Endothelial cell of umbilical vein (primary cell): ENCODE results near the gene CCNY. TPM values are rescaled to one million over a fixed set of nuclear protein-coding genes. Genes with fewer than 3 reads are reported as not detected.

Experiments used
- BruUV-seq: library from RNA; stranded (reverse); fragments of 400-500 nt; replicated peaks from 2 replicates; lab custom pipeline; 2021; lab: Mats Ljungman, UMichigan
- CTCF ChIA-PET: fragments of 300-600, 350-600 bp; sonication (Branson Sonifier 250); formaldehyde crosslinking; loops from one replicate; lab custom pipeline; 2021; ENCODE audit warnings: antibody characterized with exemption, inconsistent platforms; lab: Charles Lee
- POLR2A ChIA-PET: fragments of 300-600, 350-600 bp; sonication (Branson Sonifier 250); formaldehyde crosslinking; loops from one replicate; lab custom pipeline; 2021; ENCODE audit warnings: antibody characterized with exemption, inconsistent platforms; lab: Charles Lee
- DNase-seq: peaks from one replicate; pipeline ENCODE4 v3.0.0-alpha.2; 2011; ENCODE audit warnings: low read depth, low spot score
- FAIRE-seq: peaks from 2 replicates; lab custom pipeline; 2011; peaks lifted over from hg19 to GRCh38; lab: Jason Lieb, UNC
- H2AFZ ChIP-seq: 2 replicates; pipeline ENCODE4 v1.6.0; 2012; ENCODE audit warnings: low read depth, low read length, control low read depth, inconsistent platforms
- H3K27ac ChIP-seq: 2 replicates; pipeline ENCODE4 v1.5.1; 2011; ENCODE audit warnings: low read depth, mild to moderate bottlenecking, control low read depth, low read length, moderate library complexity; ENCODE audit not compliant: insufficient read depth
- H3K27me3 ChIP-seq, 2 experiments: 2 replicates each; pipeline versions ENCODE4 v1.6.0 to v1.6.1; 2011; ENCODE audit warnings: low read length in 2 of 2, mixed read lengths in 1 of 2; ENCODE audit not compliant: control insufficient read depth in 2 of 2, insufficient read depth in 2 of 2
- H3K36me3 ChIP-seq, 2 experiments: 2 replicates in 1 of 2; 3 replicates in 1 of 2; pipeline ENCODE4 v1.5.1; 2011; ENCODE audit warnings: low read length in 2 of 2, mild to moderate bottlenecking in 1 of 2, moderate library complexity in 1 of 2; ENCODE audit not compliant: control insufficient read depth in 2 of 2, insufficient read depth in 2 of 2; ENCODE audit errors: extremely low read depth in 1 of 2
- H3K4me1 ChIP-seq: 3 replicates; pipeline ENCODE4 v1.5.1; 2011; ENCODE audit warnings: mild to moderate bottlenecking, low read length; ENCODE audit not compliant: control insufficient read depth, insufficient read depth; ENCODE audit errors: extremely low read depth
- H3K4me2 ChIP-seq: 2 replicates; pipeline ENCODE4 v1.6.1; 2011; ENCODE audit warnings: low read length, control low read depth, mixed read lengths; ENCODE audit not compliant: insufficient read depth
- H3K4me3 ChIP-seq, 3 experiments: fragments of 200-600 bp in 1 of 3; sonication (generic), shearing (Covaris generic) in 1 of 3; replicated peaks in 1 of 3; 2 replicates each; pipeline ENCODE4 v1.5.1; 2011 to 2016; ENCODE audit warnings: control low read depth in 3 of 3, low read length in 3 of 3, mild to moderate bottlenecking in 2 of 3, inconsistent platforms in 1 of 3, low read depth in 1 of 3, moderate library complexity in 1 of 3; ENCODE audit not compliant: insufficient read depth in 1 of 3
- H3K79me2 ChIP-seq: 2 replicates; pipeline ENCODE4 v1.6.0; 2012; ENCODE audit warnings: low read length, inconsistent platforms; ENCODE audit not compliant: control insufficient read depth, insufficient read depth
- H3K9ac ChIP-seq: replicated peaks from 2 replicates; pipeline ENCODE3; 2011; ENCODE audit warnings: low read length, control low read depth; ENCODE audit not compliant: insufficient read depth; ENCODE audit errors: extremely low read depth
- H3K9me1 ChIP-seq: replicated peaks from 3 replicates; pipeline ENCODE4 v1.6.0; 2011; ENCODE audit warnings: mild to moderate bottlenecking, low read length; ENCODE audit not compliant: control insufficient read depth, insufficient read depth; ENCODE audit errors: extremely low read depth
- H3K9me3 ChIP-seq: replicated peaks from 2 replicates; pipeline ENCODE4 v1.5.1; 2012; ENCODE audit warnings: low read length, inconsistent platforms; ENCODE audit not compliant: control insufficient read depth, insufficient read depth
- H4K20me1 ChIP-seq: replicated peaks from 2 replicates; pipeline ENCODE3; 2011; ENCODE audit warnings: mild to moderate bottlenecking, low read length; ENCODE audit not compliant: control insufficient read depth, insufficient read depth; ENCODE audit errors: extremely low read depth
- CTCF ChIP-seq, 2 donors: IDR thresholded peaks; 1 replicate in 1 of 2; 2 replicates in 1 of 2; pipeline ENCODE4 v1.5.1; 2011; ENCODE audit warnings: low read length in 2 of 2, mild to moderate bottlenecking in 2 of 2, moderate library complexity in 2 of 2, control low read depth in 1 of 2, inconsistent platforms in 1 of 2, low read depth in 1 of 2; ENCODE audit not compliant: insufficient read depth in 1 of 2; ENCODE audit errors: extremely low read depth in 1 of 2
- EZH2 ChIP-seq: IDR thresholded peaks from 2 replicates; pipeline ENCODE4 v1.6.1; 2012; ENCODE audit warnings: borderline replicate concordance, low read depth, mild to moderate bottlenecking, moderate library complexity, low read length, inconsistent platforms; ENCODE audit not compliant: severe bottlenecking
- FOS ChIP-seq: IDR thresholded peaks from 2 replicates; pipeline ENCODE4 v1.6.1; 2011; ENCODE audit warnings: mild to moderate bottlenecking, low read length, moderate library complexity, borderline replicate concordance; ENCODE audit not compliant: insufficient read depth
- GATA2 ChIP-seq: IDR thresholded peaks from 2 replicates; pipeline ENCODE4 v1.7.0; 2011; ENCODE audit warnings: low read depth, mild to moderate bottlenecking, moderate library complexity, mixed read lengths, low read length; ENCODE audit not compliant: insufficient read length, insufficient read depth
- JUN ChIP-seq: IDR thresholded peaks from 2 replicates; pipeline ENCODE4 v1.6.1; 2011; ENCODE audit warnings: borderline replicate concordance, low read depth; ENCODE audit not compliant: insufficient read length, insufficient read depth
- MAX ChIP-seq: IDR thresholded peaks from 2 replicates; pipeline ENCODE4 v1.6.1; 2011; ENCODE audit not compliant: insufficient read depth, insufficient read length
- MYC ChIP-seq: IDR thresholded peaks from one replicate; pipeline ENCODE4 v1.6.1; 2011; ENCODE audit warnings: mild to moderate bottlenecking, low read depth, low read length
- POLR2A ChIP-seq: IDR thresholded peaks from 2 replicates; pipeline ENCODE4 v1.6.1; 2012; ENCODE audit warnings: low read depth, mild to moderate bottlenecking, control low read depth, low read length
- POLR2AphosphoS5 ChIP-seq: IDR thresholded peaks from 2 replicates; pipeline ENCODE4 v1.6.1; 2012; ENCODE audit warnings: low read depth, mild to moderate bottlenecking, control low read depth, low read length, moderate library complexity; ENCODE audit not compliant: insufficient read depth
- dilution Hi-C: fragments of 300-500 bp; cut with MboI; formaldehyde crosslinking; loops from one replicate; pipeline ENCODE4 v1.15.0; 2019; ENCODE audit warnings: low sequenced_read_pairs; ENCODE audit not compliant: extremely low pct_ligation_motif_present
- intact Hi-C: fragments of 100-400 bp; cut with micrococcal nuclease; formaldehyde crosslinking; loops from one replicate; pipeline ENCODE4 v1.10.0; 2022
- polyA plus RNA-seq, 4 experiments: library from polyadenylated mRNA; depleted of rRNA in 3 of 4; stranded (reverse) in 3 of 4; unstranded in 1 of 4; fragments of >200 nt; gene quantifications; 2 replicates each; pipeline versions ENCODE4 v1.2.1 to v1.2.3, GENCODE V29; 2011 to 2012; ENCODE audit warnings: missing spikeins in 1 of 4
- total RNA-seq: library from RNA; stranded (reverse); gene quantifications from 2 replicates; pipeline ENCODE4 v1.2.3, GENCODE V29; 2021

Gene CCNY
- total and polyA plus RNA-seq, 2 donors (not counting 3 experiments of a cell fraction or from before 2014, with no cell fraction given) = 61.5 to 107 TPM

DNA sequence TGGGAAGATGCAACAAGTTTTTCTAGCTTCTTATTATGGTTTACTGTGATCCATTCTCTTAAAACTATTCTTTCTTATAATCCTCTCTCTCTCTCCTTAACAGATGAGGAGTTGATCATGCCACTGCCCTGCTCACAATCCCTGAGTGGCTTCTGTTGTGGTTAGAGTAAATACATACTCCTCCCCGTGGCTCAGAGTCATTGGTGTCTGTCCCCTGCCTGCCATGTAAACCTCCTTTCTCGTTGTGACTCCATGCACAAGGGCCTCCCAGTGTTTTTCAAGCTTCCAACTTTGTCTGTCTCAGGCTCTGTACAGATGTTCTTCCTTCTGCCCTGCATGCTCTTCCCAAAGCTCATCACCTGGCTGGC, 20.4 kb downstream of the CCNY start:
- no peak for TF ChIP-seq EZH2
- no peak for TF ChIP-seq POLR2A
- TF ChIP-seq POLR2AphosphoS5 = no peak
- TF ChIP-seq GATA2 = no peak
- TF ChIP-seq JUN = no peak
- no peak for TF ChIP-seq MYC
- no peak for TF ChIP-seq CTCF (IDR thresholded peaks at IDR 0.05; ENCODE audit: extremely low read depth in 1 of 2, insufficient read depth in 1 of 2, low read depth in 1 of 2, low read length in 2 of 2)
- no peak for TF ChIP-seq MAX
- TF ChIP-seq FOS = no peak
- Histone ChIP-seq H3K79me2 (peaks cover 96% of the 10 kb centered on the region), H3K4me1 (no peaks in the 10 kb centered on the region), H3K4me2 (no peak overlapping the region), H3K36me3 (no peaks in the 10 kb centered on the region), H3K27ac (no peak overlapping the region), H3K9me3 (no peaks in the 10 kb centered on the region), H3K9me1 (no peaks in the 10 kb centered on the region), H3K9ac (no peak overlapping the region), H3K27me3 (no peaks in the 10 kb centered on the region), H3K4me3 (no peak overlapping the region), H2AFZ (no peak overlapping the region), H4K20me1 (no peaks in the 10 kb centered on the region)
- CTCF ChIA-PET = no interaction called here
- intact Hi-C loops (no loop called here), dilution Hi-C loops (no loop called here)
- FAIRE-seq (no peak), DNase-seq (no peak)
- POLR2A ChIA-PET = interaction anchor here (0.5 kb wide), 1 partner anchor 63 kb away, joined by 4 read pairs; no protein-coding TSS in a partner anchor
- no TSS peak for BruUV-seq
